Measurements from ENCODE around the gene XIST.

DNA sequence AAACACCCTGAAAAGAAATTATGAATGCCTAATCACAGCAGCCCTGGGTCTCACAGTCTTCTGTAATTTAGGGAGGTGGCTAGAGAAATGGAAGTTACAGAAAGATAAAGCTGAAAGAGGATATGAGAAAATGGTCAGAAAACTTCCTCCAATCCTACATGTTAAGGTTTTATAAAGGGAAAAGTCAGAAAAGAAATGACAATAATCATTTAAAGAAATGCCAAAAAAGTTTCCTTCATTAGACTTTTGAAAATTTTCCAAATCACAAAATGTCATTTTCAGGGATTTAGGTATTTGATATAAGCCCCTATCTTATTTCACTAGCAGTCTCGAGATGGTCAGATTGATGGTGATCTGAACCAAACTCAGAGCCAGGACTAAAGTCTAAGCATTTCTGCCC is 13.4 kb downstream of the XIST start:
- TF ChIP-seq CBX3 (IDR thresholded peaks at IDR 0.05; ENCODE audit: low read depth): no peak
- no peak for TF ChIP-seq RAD21 (IDR thresholded peaks at IDR 0.05; ENCODE audit: low read depth)
- TF ChIP-seq, protein P1, sequence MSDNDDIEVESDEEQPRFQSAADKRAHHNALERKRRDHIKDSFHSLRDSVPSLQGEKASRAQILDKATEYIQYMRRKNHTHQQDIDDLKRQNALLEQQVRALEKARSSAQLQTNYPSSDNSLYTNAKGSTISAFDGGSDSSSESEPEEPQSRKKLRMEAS (IDR thresholded peaks at IDR 0.05): no peak
- TF ChIP-seq, protein P2, sequence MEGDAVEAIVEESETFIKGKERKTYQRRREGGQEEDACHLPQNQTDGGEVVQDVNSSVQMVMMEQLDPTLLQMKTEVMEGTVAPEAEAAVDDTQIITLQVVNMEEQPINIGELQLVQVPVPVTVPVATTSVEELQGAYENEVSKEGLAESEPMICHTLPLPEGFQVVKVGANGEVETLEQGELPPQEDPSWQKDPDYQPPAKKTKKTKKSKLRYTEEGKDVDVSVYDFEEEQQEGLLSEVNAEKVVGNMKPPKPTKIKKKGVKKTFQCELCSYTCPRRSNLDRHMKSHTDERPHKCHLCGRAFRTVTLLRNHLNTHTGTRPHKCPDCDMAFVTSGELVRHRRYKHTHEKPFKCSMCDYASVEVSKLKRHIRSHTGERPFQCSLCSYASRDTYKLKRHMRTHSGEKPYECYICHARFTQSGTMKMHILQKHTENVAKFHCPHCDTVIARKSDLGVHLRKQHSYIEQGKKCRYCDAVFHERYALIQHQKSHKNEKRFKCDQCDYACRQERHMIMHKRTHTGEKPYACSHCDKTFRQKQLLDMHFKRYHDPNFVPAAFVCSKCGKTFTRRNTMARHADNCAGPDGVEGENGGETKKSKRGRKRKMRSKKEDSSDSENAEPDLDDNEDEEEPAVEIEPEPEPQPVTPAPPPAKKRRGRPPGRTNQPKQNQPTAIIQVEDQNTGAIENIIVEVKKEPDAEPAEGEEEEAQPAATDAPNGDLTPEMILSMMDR (IDR thresholded peaks at IDR 0.05 in 2 of 3, conservative IDR thresholded peaks at IDR 0.05 in 1 of 3; ENCODE audit: borderline replicate concordance in 1 of 3, insufficient read depth in 1 of 3, low read depth in 2 of 3, low read length in 2 of 3): no peak
- TF ChIP-seq POLR2A (IDR thresholded peaks at IDR 0.05; ENCODE audit: borderline replicate concordance, extremely low read depth, insufficient read depth, insufficient read length): no peak
- TF ChIP-seq SIN3A (IDR thresholded peaks at IDR 0.05; ENCODE audit: low read depth): no peak
- TF ChIP-seq EZH2 (IDR thresholded peaks at IDR 0.05): no peak
- no peak for TF ChIP-seq POLR2AphosphoS5 (IDR thresholded peaks at IDR 0.05; ENCODE audit: low read depth, low read length)
- TF ChIP-seq TCF7L2 (IDR thresholded peaks at IDR 0.05; ENCODE audit: borderline replicate concordance, extremely low read depth, insufficient read depth, insufficient read length): no peak
- no peak for TF ChIP-seq ATF3 (IDR thresholded peaks at IDR 0.05)

Data from HCT116 (cell line).